Heart left ventricle (tissue), 13 donors: ENCODE data around the gene HOXD9.

Source experiments
- CTCF ChIP-seq, 12 donors: fragments of 200-600 bp; sonication (generic) in 4 of 12; IDR thresholded peaks; one replicate each; pipeline versions ENCODE4 v1.5.0 to v1.8.0; 2018 to 2022; ENCODE audit warnings: antibody characterized with exemption in 12 of 12, mild to moderate bottlenecking in 5 of 12
- POLR2A ChIP-seq, 2 donors: fragments of 450-650 bp; IDR thresholded peaks; one replicate each; pipeline ENCODE4 v1.6.1; 2017; ENCODE audit warnings: antibody characterized with exemption in 2 of 2, mild to moderate bottlenecking in 2 of 2, moderate library complexity in 2 of 2
- donor health status: ischemic (EF 13 %, LVEDD 7.1; RV severe dilation, severe dysfunction).
- donor health status: DM: no; HTN: yes; CAD: no.
- donor health status: DM: no; HTN: no; CAD: no.
- donor health status: ischemic (EF 25% LVEDD 6.9; RV normal size, moderate dysfunction).
- donor health status: ischemic (EF 25% LVEDD 5.7; RV mildly dilated, moderate dysfunction).
- donor health status: ischemic (EF 35%, LVEDD 5.7; RV mildly dilated, moderate dysfunction).
- donor health status: nonischemic (EF 11% LVEDD 7.7; RV severe dilation, severe dysfunction).
- donor health status: DM: yes; HTN: yes; CAD: no.
- donor health status: PGD.
- donor health status: ischemic (EF 29% LVEDD 5.4; RV normal size, mild dysfunction).
- donor health status: nonischemic (EF 23%, LVEDD 6.1; RV moderate dilation, normal function).

DNA sequence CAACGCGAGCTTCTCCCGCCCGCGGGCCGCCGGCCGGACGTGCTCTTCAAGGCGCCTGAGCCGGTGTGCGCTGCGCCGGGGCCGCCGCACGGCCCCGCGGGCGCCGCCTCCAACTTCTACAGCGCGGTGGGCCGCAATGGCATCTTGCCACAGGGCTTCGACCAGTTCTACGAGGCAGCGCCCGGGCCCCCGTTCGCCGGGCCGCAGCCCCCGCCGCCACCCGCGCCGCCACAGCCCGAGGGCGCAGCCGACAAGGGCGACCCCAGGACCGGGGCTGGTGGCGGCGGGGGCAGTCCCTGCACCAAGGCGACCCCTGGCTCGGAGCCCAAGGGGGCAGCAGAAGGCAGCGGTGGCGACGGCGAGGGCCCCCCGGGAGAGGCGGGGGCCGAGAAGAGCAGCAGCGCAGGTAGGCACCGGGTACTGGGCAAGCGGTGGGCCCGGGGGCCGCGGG lies 14.8 kb upstream of the HOXD9 start:
- TF ChIP-seq CTCF (IDR thresholded peaks at IDR 0.05): no peak
- no peak for TF ChIP-seq POLR2A (IDR thresholded peaks at IDR 0.05)
